Cardiac muscle cell (in vitro differentiated cells and primary cell): ENCODE measurements around the gene CDH15. TPM values are rescaled to one million over a fixed set of nuclear protein-coding genes. Genes with fewer than 3 reads are reported as not detected.

Source experiments
- DNase-seq, 2 donors: peaks; one replicate each; pipeline versions ENCODE4 v3.0.0 to v3.0.0-alpha.2; 2010 to 2017; ENCODE audit warnings: low read depth in 1 of 2, low spot score in 1 of 2
- H3K27ac ChIP-seq: fragments of 200-600 bp; sonication (generic); 2 replicates; pipeline ENCODE4 v1.5.1; 2016
- H3K27me3 ChIP-seq: fragments of 200-600 bp; sonication (generic); 2 replicates; pipeline ENCODE4 v1.6.0; 2016; ENCODE audit warnings: control low read depth
- H3K36me3 ChIP-seq: fragments of 200-600 bp; sonication (generic); 2 replicates; pipeline ENCODE4 v1.5.1; 2016; ENCODE audit warnings: control low read depth
- H3K4me1 ChIP-seq: fragments of 200-600 bp; sonication (generic); 2 replicates; pipeline ENCODE4 v1.8.1; 2017; ENCODE audit warnings: low read depth, mild to moderate bottlenecking, mixed run types
- H3K4me3 ChIP-seq: fragments of 200-600 bp; sonication (generic); 2 replicates; pipeline ENCODE4 v1.5.1; 2016; ENCODE audit warnings: mild to moderate bottlenecking
- H3K9me3 ChIP-seq: fragments of 200-600 bp; sonication (generic); 2 replicates; pipeline ENCODE4 v1.5.1; 2017; ENCODE audit warnings: low read depth, mild to moderate bottlenecking, control low read depth
- CTCF ChIP-seq: IDR thresholded peaks from 2 replicates; pipeline ENCODE4 v1.5.1; 2012; ENCODE audit warnings: low read depth, mild to moderate bottlenecking, low read length
- polyA plus RNA-seq: library from polyadenylated mRNA; unstranded; fragments of >200 nt; fragmentation: Nextera tagmentation; extraction: Ambion mirVana; gene quantifications from 2 replicates; pipeline ENCODE4 v1.2.1, GENCODE V29; 2016
- total RNA-seq: library from RNA; depleted of rRNA; stranded (reverse); fragments of >200 nt; gene quantifications from 2 replicates; pipeline ENCODE4 v1.2.3, GENCODE V29; 2016

The CDH15 gene
- total and polyA plus RNA-seq, 2 experiments from 2014 or later = 0.78 to 1.5 TPM

DNA sequence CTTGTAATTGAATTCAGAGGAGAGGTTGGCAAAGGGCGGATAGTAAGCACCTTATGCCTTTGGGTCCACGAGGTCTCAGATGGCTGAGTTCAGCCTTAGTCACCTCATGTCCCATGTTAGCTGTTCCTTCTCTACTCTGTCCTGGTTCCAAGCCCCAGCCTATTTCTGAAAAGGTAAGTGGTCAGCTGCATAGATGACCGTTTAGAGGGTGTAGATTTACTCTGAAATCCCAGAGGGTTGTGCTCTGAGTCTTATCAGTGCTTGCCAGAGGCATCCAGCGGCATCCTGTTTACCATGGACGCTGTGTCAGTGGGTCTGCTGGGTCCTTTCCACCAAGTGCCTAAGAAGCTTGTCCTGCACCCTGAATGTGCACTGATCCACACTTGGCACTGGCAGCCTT lies 47.8 kb downstream of the CDH15 start:
- no peak for DNase-seq
- TF ChIP-seq CTCF = no peak
- Histone ChIP-seq H3K4me1 (peaks cover 3% of the 10 kb centered on the region), H3K9me3 (no peaks in the 10 kb centered on the region), H3K36me3 (peaks cover 15% of the 10 kb centered on the region), H3K4me3 (no peak overlapping the region), H3K27me3 (no peaks in the 10 kb centered on the region), H3K27ac (no peak overlapping the region)

DNA sequence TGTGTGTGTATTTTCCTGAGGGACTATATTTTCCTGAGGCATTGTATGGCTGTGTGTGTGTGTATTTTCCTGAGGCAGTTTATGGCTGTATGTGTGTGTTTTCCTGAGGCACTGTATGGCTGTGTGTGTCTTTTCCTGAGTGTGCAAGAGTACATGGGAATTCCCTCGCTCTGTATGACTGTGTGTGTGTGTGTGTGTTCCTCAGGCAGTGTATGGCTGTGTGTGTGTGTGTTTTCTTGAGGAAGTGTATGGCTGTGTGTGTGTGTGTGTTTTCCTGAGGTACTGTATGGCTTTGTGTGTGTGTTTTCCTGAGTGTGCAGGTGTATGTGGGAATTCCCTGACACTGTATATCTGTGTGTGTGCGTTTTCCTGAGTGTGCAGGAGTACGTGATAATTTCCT lies 50.1 kb downstream of the CDH15 start:
- Histone ChIP-seq H3K4me3 (no peak overlapping the region), H3K9me3 (no peaks in the 10 kb centered on the region), H3K27ac (no peak overlapping the region), H3K27me3 (no peaks in the 10 kb centered on the region), H3K36me3 (peaks cover 22% of the 10 kb centered on the region), H3K4me1 (peaks cover 3% of the 10 kb centered on the region)
- no peak for DNase-seq
- TF ChIP-seq CTCF = no peak

- DNase-seq = no peak
- no peak overlapping the region for H3K4me3 ChIP-seq
- H3K4me1 ChIP-seq = peaks cover 3% of the 10 kb centered on the region
- no peaks in the 10 kb centered on the region for H3K27me3 ChIP-seq
- TF ChIP-seq CTCF = no peak
- peaks cover 33% of the 10 kb centered on the region for H3K36me3 ChIP-seq
- H3K27ac ChIP-seq = no peak overlapping the region
- H3K9me3 ChIP-seq = no peaks in the 10 kb centered on the region
Measured at GRCh38 chr16:89222931-89223330, 51.4 kb downstream of the CDH15 start.

GRCh38 chr16:89224665-89225064 lies 53.1 kb downstream of the CDH15 start:
- H3K27me3 ChIP-seq = no peaks in the 10 kb centered on the region
- DNase-seq = no peak
- H3K36me3 ChIP-seq = peaks cover 40% of the 10 kb centered on the region
- TF ChIP-seq CTCF = no peak
- no peaks in the 10 kb centered on the region for H3K4me1 ChIP-seq
- H3K4me3 ChIP-seq = no peak overlapping the region
- no peaks in the 10 kb centered on the region for H3K9me3 ChIP-seq
- H3K27ac ChIP-seq = no peak overlapping the region

DNA sequence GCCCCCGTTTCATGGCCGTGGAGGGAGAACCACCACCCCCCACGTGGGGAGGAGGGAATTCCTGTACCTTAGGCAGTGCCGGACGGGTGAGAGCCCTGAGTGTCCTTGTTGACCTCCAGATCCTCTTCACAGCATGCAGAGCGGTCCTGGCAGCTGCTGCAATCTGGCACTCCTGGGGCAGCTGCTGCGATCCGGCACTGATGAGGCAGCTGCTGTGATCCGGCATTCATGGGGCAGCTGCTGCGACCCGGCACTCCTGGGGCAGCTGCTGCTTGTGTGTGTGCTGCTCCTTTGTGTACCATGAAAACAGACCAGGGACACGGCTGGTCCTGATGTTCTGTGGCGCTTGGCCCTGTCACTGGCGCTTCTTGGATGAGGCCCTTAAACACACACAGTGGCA lies 58.7 kb downstream of the CDH15 start:
- no peak for DNase-seq
- H3K36me3 ChIP-seq = peaks cover 25% of the 10 kb centered on the region

More for the DNA sequence above, 58.7 kb downstream of the CDH15 start:
- Histone ChIP-seq H3K4me1 (no peaks in the 10 kb centered on the region), H3K27me3 (no peaks in the 10 kb centered on the region), H3K4me3 (no peak overlapping the region), H3K9me3 (no peaks in the 10 kb centered on the region), H3K27ac (no peak overlapping the region)
- TF ChIP-seq CTCF = no peak
